ELR (cell line): ENCODE data around the gene ADAM10.
"Not testable (repeated sequence)": the region's sequence is repeated elsewhere in the genome, so short reads cannot be mapped to it uniquely, and the experiment has no call there.

ENCODE experiments used
- DNase-seq: peaks from one replicate; pipeline ENCODE4 v3.0.0-alpha.2; 2015; ENCODE audit warnings: low read depth

The ADAM10 gene

GRCh38 chr15:58608711-58609110, 140.8 kb downstream of the ADAM10 start:
- DNase-seq = peak; percentile 24

GRCh38 chr15:58608129-58608590, 141.3 kb downstream of the ADAM10 start:
- peak; percentile 66 for DNase-seq

- DNase-seq = no peak
Observed at GRCh38 chr15:58606577-58607080, 142.9 kb downstream of the ADAM10 start.

- DNase-seq = no peak
Observed at GRCh38 chr15:58605931-58606530, 143.5 kb downstream of the ADAM10 start.

GRCh38 chr15:58604455-58604923, 145.0 kb downstream of the ADAM10 start:
- DNase-seq = no peak

GRCh38 chr15:58603927-58604326, 145.6 kb downstream of the ADAM10 start:
- not testable (repeated sequence) for DNase-seq

- no peak for DNase-seq
Observed at GRCh38 chr15:58602823-58603222, 146.7 kb downstream of the ADAM10 start.

GRCh38 chr15:58598829-58599210, 150.7 kb downstream of the ADAM10 start:
- no peak for DNase-seq

GRCh38 chr15:58597943-58598828, 151.3 kb downstream of the ADAM10 start:
- DNase-seq = no peak

- no peak for DNase-seq
Observed at GRCh38 chr15:58595516-58596263, 153.8 kb downstream of the ADAM10 start.

- DNase-seq = no peak
Observed at GRCh38 chr15:58594898-58595297, 154.6 kb downstream of the ADAM10 start.

- DNase-seq = no peak
Observed at GRCh38 chr15:58593870-58594269, 155.6 kb downstream of the ADAM10 start.

GRCh38 chr15:58590926-58591325, 158.6 kb downstream of the ADAM10 start:
- DNase-seq = no peak

GRCh38 chr15:58590236-58590635, 159.3 kb downstream of the ADAM10 start:
- DNase-seq = no peak

- DNase-seq = no peak
Observed at GRCh38 chr15:58589047-58589446, 160.5 kb downstream of the ADAM10 start.

GRCh38 chr15:58588096-58588495, 161.4 kb downstream of the ADAM10 start:
- no peak for DNase-seq

GRCh38 chr15:58587486-58587885, 162.0 kb downstream of the ADAM10 start:
- no peak for DNase-seq

- DNase-seq = no peak
Observed at GRCh38 chr15:58585693-58586443, 163.6 kb downstream of the ADAM10 start.

- no peak for DNase-seq
Observed at GRCh38 chr15:58584789-58585461, 164.6 kb downstream of the ADAM10 start.

- no peak for DNase-seq
Observed at GRCh38 chr15:58583171-58583908, 166.2 kb downstream of the ADAM10 start.
